NCI-H2107 (cell line): ENCODE measurements around the gene SYNJ2.

Experiments
- DNase-seq: peaks from one replicate; lab custom pipeline; 2025; lab: John Stamatoyannopoulos, UW

Gene SYNJ2

GRCh38 chr6:158011478-158011920 is 29.8 kb downstream of the SYNJ2 start:
- no peak for DNase-seq

- DNase-seq: no peak
These were observed 30.4 kb downstream of the SYNJ2 start for GRCh38 chr6:158011980-158012566.

- DNase-seq: no peak
These were observed 32.3 kb downstream of the SYNJ2 start for GRCh38 chr6:158013904-158014504.

- no peak for DNase-seq
These were observed 33.0 kb downstream of the SYNJ2 start for GRCh38 chr6:158014505-158015187.

- DNase-seq: no peak
These were observed 33.5 kb downstream of the SYNJ2 start for GRCh38 chr6:158015188-158015506.

GRCh38 chr6:158016571-158017383 is 35.1 kb downstream of the SYNJ2 start:
- DNase-seq: no peak

GRCh38 chr6:158017621-158018040 is 36.0 kb downstream of the SYNJ2 start:
- no peak for DNase-seq

GRCh38 chr6:158018041-158018771 is 36.5 kb downstream of the SYNJ2 start:
- no peak for DNase-seq

GRCh38 chr6:158018851-158019361 is 37.2 kb downstream of the SYNJ2 start:
- peak; percentile 34 for DNase-seq

GRCh38 chr6:158019416-158019815 is 37.8 kb downstream of the SYNJ2 start:
- DNase-seq: no peak

- no peak for DNase-seq
These were observed 38.6 kb downstream of the SYNJ2 start for GRCh38 chr6:158020272-158020711.

- no peak for DNase-seq
These were observed 39.1 kb downstream of the SYNJ2 start for GRCh38 chr6:158020811-158021210.

GRCh38 chr6:158021376-158021775 is 39.7 kb downstream of the SYNJ2 start:
- DNase-seq: no peak

- DNase-seq: no peak
These were observed 40.4 kb downstream of the SYNJ2 start for GRCh38 chr6:158021814-158022748.

GRCh38 chr6:158022749-158023596 is 41.3 kb downstream of the SYNJ2 start:
- DNase-seq: no peak

GRCh38 chr6:158023597-158023939 is 41.9 kb downstream of the SYNJ2 start:
- DNase-seq: no peak

- no peak for DNase-seq
These were observed 43.1 kb downstream of the SYNJ2 start for GRCh38 chr6:158024566-158025297.

- peak; percentile 87 for DNase-seq
These were observed 44.6 kb downstream of the SYNJ2 start for GRCh38 chr6:158026054-158026900.
